Measurements from ENCODE around the gene JAK2. TPM values are rescaled to one million over a fixed set of nuclear protein-coding genes. Genes with fewer than 3 reads are reported as not detected.

The JAK2 gene
- total RNA-seq, 3 donors from 2014 or later: 17.0 to 24.4 (median 17.5) TPM

GRCh38 chr9:4959031-4959430 is 26.0 kb upstream of the JAK2 start:
- intact Hi-C loops (cut with DNase I, micrococcal nuclease): no loop called here
- no peaks in the 10 kb centered on the region for H3K4me1 ChIP-seq (ENCODE audit: low read depth)
- ATAC-seq (no peak), DNase-seq (no peak)
- H3K9me3 ChIP-seq: no peaks in the 10 kb centered on the region
- H3K36me3 ChIP-seq (ENCODE audit: low read depth): no peaks in the 10 kb centered on the region
- H3K4me3 ChIP-seq: no peak overlapping the region
- TF ChIP-seq CTCF (IDR thresholded peaks at IDR 0.05): no peak

GRCh38 chr9:4962085-4962484 is 23.0 kb upstream of the JAK2 start:
- DNase-seq (no peak), ATAC-seq (no peak)
- TF ChIP-seq CTCF (IDR thresholded peaks at IDR 0.05): no peak
- Histone ChIP-seq H3K4me3 (no peak overlapping the region), H3K9me3 (no peaks in the 10 kb centered on the region), H3K4me1 (ENCODE audit: low read depth) (no peaks in the 10 kb centered on the region), H3K36me3 (ENCODE audit: low read depth) (no peaks in the 10 kb centered on the region)
- intact Hi-C loops (cut with DNase I, micrococcal nuclease): no loop called here

- no peak for TF ChIP-seq CTCF (IDR thresholded peaks at IDR 0.05)
- intact Hi-C loops (cut with DNase I, micrococcal nuclease): no loop called here
- no peak for DNase-seq
- Histone ChIP-seq H3K9me3 (no peaks in the 10 kb centered on the region), H3K4me1 (ENCODE audit: low read depth) (no peaks in the 10 kb centered on the region), H3K4me3 (no peak overlapping the region), H3K36me3 (ENCODE audit: low read depth) (no peaks in the 10 kb centered on the region)
- ATAC-seq: no peak
Measured at GRCh38 chr9:4964540-4964939, 20.5 kb upstream of the JAK2 start.

- ATAC-seq (no peak), DNase-seq (no peak)
- no peak for TF ChIP-seq CTCF (IDR thresholded peaks at IDR 0.05)
- Histone ChIP-seq H3K4me3 (no peak overlapping the region), H3K9me3 (no peaks in the 10 kb centered on the region), H3K36me3 (ENCODE audit: low read depth) (no peaks in the 10 kb centered on the region), H3K4me1 (ENCODE audit: low read depth) (no peaks in the 10 kb centered on the region)
- intact Hi-C loops (cut with DNase I, micrococcal nuclease): no loop called here
Measured at GRCh38 chr9:4965174-4965821, 19.8 kb upstream of the JAK2 start.

GRCh38 chr9:4967523-4967922 is 17.5 kb upstream of the JAK2 start:
- H3K36me3 ChIP-seq (ENCODE audit: low read depth): no peaks in the 10 kb centered on the region
- DNase-seq (no peak), ATAC-seq (no peak)
- no peaks in the 10 kb centered on the region for H3K9me3 ChIP-seq
- no peak overlapping the region for H3K4me3 ChIP-seq
- intact Hi-C loops (cut with DNase I, micrococcal nuclease): no loop called here
- no peaks in the 10 kb centered on the region for H3K4me1 ChIP-seq (ENCODE audit: low read depth)
- no peak for TF ChIP-seq CTCF (IDR thresholded peaks at IDR 0.05)

- Histone ChIP-seq H3K9me3 (no peaks in the 10 kb centered on the region), H3K4me3 (no peak overlapping the region), H3K4me1 (ENCODE audit: low read depth) (no peaks in the 10 kb centered on the region), H3K36me3 (ENCODE audit: low read depth) (no peaks in the 10 kb centered on the region)
- no peak for DNase-seq
- intact Hi-C loops (cut with DNase I, micrococcal nuclease): no loop called here
- no peak for ATAC-seq
- no peak for TF ChIP-seq CTCF (IDR thresholded peaks at IDR 0.05)
Measured at GRCh38 chr9:4969130-4969529, 15.9 kb upstream of the JAK2 start.
